HepG2 (cell line): ENCODE measurements around the gene TUBA4A. TPM values are rescaled to one million over a fixed set of nuclear protein-coding genes. Genes with fewer than 3 reads are reported as not detected.

Experiments used
- ELF3 ChIP-seq: IDR thresholded peaks from 2 replicates; pipeline ENCODE4 v1.6.1; 2016; ENCODE audit warnings: missing genetic modification reagents, missing compliant biosample characterization
- FIP1L1 ChIP-seq: fragments of 200-400 bp; formaldehyde crosslinking; IDR thresholded peaks from 2 replicates; pipeline ENCODE4 v1.6.1; 2018; ENCODE audit warnings: low read depth, mild to moderate bottlenecking, low read length, moderate library complexity, borderline replicate concordance; ENCODE audit not compliant: insufficient read depth
- HNRNPH1 ChIP-seq: fragments of 200-400 bp; formaldehyde crosslinking; optimal IDR thresholded peaks from 2 replicates; pipeline ENCODE3; 2017; ENCODE audit warnings: mild to moderate bottlenecking, low read depth, low read length
- IKZF4 ChIP-seq: sonication (generic); formaldehyde crosslinking; IDR thresholded peaks from 2 replicates; pipeline ENCODE4 v1.5.1; 2020; ENCODE audit warnings: borderline replicate concordance, mild to moderate bottlenecking, low read depth, missing genetic modification reagents; ENCODE audit errors: not compliant biosample characterization
- SSRP1 ChIP-seq: IDR thresholded peaks from 2 replicates; pipeline ENCODE4 v1.6.1; 2016; ENCODE audit warnings: control low read depth
- ZSCAN20 ChIP-seq: sonication (generic); formaldehyde crosslinking; IDR thresholded peaks from 2 replicates; pipeline ENCODE4 v1.4.0; 2020; ENCODE audit warnings: missing genetic modification reagents, mild to moderate bottlenecking, borderline replicate concordance
- polyA plus RNA-seq, 8 experiments: library from polyadenylated mRNA; depleted of rRNA in 3 of 8; stranded (reverse) in 7 of 8; unstranded in 1 of 8; fragments of >200 nt; fragmentation: Illumina TruSeq in 4 of 8; extraction: Trizol in 4 of 8; gene quantifications; 2 replicates each; pipeline versions ENCODE4 v1.2.1 to v1.2.3, GENCODE V29; 2011 to 2016; ENCODE audit warnings: low read depth in 4 of 8, missing spikeins in 1 of 8, mixed read lengths in 1 of 8; ENCODE audit not compliant: insufficient read depth in 1 of 8
- total RNA-seq, 5 experiments: library from RNA; depleted of rRNA; stranded (reverse); fragments of >200 nt; fragmentation: Illumina TruSeq; extraction: Trizol; gene quantifications; 2 replicates each; pipeline ENCODE4 v1.2.3, GENCODE V29; 2016; ENCODE audit warnings: low read depth in 1 of 5
- TF ChIP-seq, protein P1 (sequence below): sonication (generic); formaldehyde crosslinking; IDR thresholded peaks from 2 replicates; pipeline ENCODE4 v1.4.0; 2020; ENCODE audit warnings: mild to moderate bottlenecking, missing genetic modification reagents
- TF ChIP-seq, protein P2 (sequence below): sonication (generic); formaldehyde crosslinking; IDR thresholded peaks from 2 replicates; pipeline ENCODE4 v1.4.0; 2020; ENCODE audit warnings: missing genetic modification reagents
- TF ChIP-seq, protein P3 (sequence below): sonication (generic); formaldehyde crosslinking; IDR thresholded peaks from 2 replicates; pipeline ENCODE4 v1.8.0; 2022; ENCODE audit warnings: mild to moderate bottlenecking, missing genetic modification reagents, borderline replicate concordance
- TF ChIP-seq, protein P4 (sequence below): sonication (generic); formaldehyde crosslinking; IDR thresholded peaks from 2 replicates; pipeline ENCODE4 v1.4.0; 2020; ENCODE audit warnings: missing genetic modification reagents, mild to moderate bottlenecking, borderline replicate concordance
- TF ChIP-seq, protein P5 (sequence below): sonication (generic); formaldehyde crosslinking; IDR thresholded peaks from 2 replicates; pipeline ENCODE4 v1.4.0; 2020; ENCODE audit warnings: missing genetic modification reagents
- TF ChIP-seq, protein P6 (sequence below): sonication (generic); formaldehyde crosslinking; IDR thresholded peaks from 2 replicates; pipeline ENCODE4 v1.4.0; 2020; ENCODE audit warnings: missing genetic modification reagents, borderline replicate concordance

TUBA4A gene
- total and polyA plus RNA-seq, 2 of the 13 experiments (the other 11 are each of a cell fraction or from before 2014, with no cell fraction given) = 1.3 to 12.7 TPM

DNA sequence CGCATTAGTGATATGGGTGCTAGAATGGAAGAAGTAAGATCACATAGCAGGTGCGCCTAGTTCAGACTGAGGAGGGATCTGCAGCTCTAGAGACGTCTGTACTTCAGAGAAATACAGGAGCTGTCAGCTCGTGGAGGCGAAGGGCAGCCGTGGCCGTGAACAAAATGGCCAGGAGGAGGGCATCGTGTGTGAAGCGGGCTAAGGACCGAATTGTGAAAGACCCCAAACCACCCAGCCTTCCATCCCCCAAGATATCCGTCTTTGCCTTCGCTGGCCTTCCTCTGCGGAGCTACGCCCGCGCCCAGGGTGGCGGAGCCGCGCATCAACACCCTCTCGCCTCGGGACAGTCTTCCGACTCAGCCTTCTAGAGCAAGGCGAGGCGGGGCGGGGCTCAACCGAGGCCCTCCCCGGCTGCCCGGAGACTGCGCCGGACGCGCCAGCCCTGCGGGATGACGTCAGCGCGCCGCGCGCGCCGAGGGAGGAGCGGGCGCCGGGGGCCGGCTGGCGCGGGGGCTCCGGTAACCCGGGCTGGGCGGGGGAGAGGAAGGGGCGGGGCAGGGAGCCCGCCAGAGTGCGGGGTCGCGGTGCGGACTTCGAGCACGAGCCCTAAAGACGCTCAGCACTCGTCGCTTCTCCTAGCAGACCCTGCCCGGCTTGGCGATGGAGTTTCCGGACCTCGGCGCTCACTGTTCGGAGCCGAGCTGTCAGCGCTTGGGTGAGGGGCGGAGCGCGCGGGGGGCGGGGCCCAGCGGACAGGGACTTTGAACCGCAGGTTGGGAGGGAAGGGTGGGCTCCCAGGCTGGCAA is 47.2 kb downstream of the TUBA4A start, which contains the start of gene ZFAND2B (continued):
- TF ChIP-seq, protein P1, sequence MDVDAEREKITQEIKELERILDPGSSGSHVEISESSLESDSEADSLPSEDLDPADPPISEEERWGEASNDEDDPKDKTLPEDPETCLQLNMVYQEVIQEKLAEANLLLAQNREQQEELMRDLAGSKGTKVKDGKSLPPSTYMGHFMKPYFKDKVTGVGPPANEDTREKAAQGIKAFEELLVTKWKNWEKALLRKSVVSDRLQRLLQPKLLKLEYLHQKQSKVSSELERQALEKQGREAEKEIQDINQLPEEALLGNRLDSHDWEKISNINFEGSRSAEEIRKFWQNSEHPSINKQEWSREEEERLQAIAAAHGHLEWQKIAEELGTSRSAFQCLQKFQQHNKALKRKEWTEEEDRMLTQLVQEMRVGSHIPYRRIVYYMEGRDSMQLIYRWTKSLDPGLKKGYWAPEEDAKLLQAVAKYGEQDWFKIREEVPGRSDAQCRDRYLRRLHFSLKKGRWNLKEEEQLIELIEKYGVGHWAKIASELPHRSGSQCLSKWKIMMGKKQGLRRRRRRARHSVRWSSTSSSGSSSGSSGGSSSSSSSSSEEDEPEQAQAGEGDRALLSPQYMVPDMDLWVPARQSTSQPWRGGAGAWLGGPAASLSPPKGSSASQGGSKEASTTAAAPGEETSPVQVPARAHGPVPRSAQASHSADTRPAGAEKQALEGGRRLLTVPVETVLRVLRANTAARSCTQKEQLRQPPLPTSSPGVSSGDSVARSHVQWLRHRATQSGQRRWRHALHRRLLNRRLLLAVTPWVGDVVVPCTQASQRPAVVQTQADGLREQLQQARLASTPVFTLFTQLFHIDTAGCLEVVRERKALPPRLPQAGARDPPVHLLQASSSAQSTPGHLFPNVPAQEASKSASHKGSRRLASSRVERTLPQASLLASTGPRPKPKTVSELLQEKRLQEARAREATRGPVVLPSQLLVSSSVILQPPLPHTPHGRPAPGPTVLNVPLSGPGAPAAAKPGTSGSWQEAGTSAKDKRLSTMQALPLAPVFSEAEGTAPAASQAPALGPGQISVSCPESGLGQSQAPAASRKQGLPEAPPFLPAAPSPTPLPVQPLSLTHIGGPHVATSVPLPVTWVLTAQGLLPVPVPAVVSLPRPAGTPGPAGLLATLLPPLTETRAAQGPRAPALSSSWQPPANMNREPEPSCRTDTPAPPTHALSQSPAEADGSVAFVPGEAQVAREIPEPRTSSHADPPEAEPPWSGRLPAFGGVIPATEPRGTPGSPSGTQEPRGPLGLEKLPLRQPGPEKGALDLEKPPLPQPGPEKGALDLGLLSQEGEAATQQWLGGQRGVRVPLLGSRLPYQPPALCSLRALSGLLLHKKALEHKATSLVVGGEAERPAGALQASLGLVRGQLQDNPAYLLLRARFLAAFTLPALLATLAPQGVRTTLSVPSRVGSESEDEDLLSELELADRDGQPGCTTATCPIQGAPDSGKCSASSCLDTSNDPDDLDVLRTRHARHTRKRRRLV (CRISPR knock-in tag) = 0 out of 2 replicates have a peak, but pooled peaks have one; percentile 52
- peak; percentile 91; the same call in 1 of the 2 replicates for TF ChIP-seq FIP1L1
- TF ChIP-seq, protein P2, sequence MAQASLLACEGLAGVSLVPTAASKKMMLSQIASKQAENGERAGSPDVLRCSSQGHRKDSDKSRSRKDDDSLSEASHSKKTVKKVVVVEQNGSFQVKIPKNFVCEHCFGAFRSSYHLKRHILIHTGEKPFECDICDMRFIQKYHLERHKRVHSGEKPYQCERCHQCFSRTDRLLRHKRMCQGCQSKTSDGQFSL (CRISPR knock-in tag) = no peak
- no peak for TF ChIP-seq IKZF4 (CRISPR knock-in tag)
- TF ChIP-seq, protein P3, sequence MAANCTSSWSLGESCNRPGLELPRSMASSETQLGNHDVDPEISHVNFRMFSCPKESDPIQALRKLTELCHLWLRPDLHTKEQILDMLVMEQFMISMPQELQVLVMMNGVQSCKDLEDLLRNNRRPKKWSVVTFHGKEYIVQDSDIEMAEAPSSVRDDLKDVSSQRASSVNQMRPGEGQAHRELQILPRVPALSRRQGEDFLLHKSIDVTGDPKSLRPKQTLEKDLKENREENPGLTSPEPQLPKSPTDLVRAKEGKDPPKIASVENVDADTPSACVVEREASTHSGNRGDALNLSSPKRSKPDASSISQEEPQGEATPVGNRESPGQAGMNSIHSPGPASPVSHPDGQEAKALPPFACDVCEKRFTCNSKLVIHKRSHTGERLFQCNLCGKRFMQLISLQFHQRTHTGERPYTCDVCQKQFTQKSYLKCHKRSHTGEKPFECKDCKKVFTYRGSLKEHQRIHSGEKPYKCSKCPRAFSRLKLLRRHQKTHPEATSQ (CRISPR knock-in tag) = peak; percentile 60; the same call in 1 of the 2 replicates
- peak; percentile 72 for TF ChIP-seq ELF3 (CRISPR knock-in tag)
- TF ChIP-seq HNRNPH1 = peak; percentile 65
- peak; percentile 83; the same call in 1 of the 2 replicates for TF ChIP-seq SSRP1
- peak; percentile 63; the same call in 1 of the 2 replicates for TF ChIP-seq ZSCAN20
- TF ChIP-seq, protein P4, sequence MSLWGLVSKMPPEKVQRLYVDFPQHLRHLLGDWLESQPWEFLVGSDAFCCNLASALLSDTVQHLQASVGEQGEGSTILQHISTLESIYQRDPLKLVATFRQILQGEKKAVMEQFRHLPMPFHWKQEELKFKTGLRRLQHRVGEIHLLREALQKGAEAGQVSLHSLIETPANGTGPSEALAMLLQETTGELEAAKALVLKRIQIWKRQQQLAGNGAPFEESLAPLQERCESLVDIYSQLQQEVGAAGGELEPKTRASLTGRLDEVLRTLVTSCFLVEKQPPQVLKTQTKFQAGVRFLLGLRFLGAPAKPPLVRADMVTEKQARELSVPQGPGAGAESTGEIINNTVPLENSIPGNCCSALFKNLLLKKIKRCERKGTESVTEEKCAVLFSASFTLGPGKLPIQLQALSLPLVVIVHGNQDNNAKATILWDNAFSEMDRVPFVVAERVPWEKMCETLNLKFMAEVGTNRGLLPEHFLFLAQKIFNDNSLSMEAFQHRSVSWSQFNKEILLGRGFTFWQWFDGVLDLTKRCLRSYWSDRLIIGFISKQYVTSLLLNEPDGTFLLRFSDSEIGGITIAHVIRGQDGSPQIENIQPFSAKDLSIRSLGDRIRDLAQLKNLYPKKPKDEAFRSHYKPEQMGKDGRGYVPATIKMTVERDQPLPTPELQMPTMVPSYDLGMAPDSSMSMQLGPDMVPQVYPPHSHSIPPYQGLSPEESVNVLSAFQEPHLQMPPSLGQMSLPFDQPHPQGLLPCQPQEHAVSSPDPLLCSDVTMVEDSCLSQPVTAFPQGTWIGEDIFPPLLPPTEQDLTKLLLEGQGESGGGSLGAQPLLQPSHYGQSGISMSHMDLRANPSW = no peak; the same call in 1 of the 2 replicates
- TF ChIP-seq, protein P5, sequence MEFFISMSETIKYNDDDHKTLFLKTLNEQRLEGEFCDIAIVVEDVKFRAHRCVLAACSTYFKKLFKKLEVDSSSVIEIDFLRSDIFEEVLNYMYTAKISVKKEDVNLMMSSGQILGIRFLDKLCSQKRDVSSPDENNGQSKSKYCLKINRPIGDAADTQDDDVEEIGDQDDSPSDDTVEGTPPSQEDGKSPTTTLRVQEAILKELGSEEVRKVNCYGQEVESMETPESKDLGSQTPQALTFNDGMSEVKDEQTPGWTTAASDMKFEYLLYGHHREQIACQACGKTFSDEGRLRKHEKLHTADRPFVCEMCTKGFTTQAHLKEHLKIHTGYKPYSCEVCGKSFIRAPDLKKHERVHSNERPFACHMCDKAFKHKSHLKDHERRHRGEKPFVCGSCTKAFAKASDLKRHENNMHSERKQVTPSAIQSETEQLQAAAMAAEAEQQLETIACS (CRISPR knock-in tag) = peak; percentile 81
- TF ChIP-seq, protein P6, sequence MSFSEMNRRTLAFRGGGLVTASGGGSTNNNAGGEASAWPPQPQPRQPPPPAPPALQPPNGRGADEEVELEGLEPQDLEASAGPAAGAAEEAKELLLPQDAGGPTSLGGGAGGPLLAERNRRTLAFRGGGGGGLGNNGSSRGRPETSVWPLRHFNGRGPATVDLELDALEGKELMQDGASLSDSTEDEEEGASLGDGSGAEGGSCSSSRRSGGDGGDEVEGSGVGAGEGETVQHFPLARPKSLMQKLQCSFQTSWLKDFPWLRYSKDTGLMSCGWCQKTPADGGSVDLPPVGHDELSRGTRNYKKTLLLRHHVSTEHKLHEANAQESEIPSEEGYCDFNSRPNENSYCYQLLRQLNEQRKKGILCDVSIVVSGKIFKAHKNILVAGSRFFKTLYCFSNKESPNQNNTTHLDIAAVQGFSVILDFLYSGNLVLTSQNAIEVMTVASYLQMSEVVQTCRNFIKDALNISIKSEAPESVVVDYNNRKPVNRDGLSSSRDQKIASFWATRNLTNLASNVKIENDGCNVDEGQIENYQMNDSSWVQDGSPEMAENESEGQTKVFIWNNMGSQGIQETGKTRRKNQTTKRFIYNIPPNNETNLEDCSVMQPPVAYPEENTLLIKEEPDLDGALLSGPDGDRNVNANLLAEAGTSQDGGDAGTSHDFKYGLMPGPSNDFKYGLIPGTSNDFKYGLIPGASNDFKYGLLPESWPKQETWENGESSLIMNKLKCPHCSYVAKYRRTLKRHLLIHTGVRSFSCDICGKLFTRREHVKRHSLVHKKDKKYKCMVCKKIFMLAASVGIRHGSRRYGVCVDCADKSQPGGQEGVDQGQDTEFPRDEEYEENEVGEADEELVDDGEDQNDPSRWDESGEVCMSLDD (CRISPR knock-in tag) = no peak
